ENCODE results near the gene POU6F1.
A peak's percentile ranks its signal among the peaks of the same experiment; 100 is the strongest.

Gene POU6F1

DNA sequence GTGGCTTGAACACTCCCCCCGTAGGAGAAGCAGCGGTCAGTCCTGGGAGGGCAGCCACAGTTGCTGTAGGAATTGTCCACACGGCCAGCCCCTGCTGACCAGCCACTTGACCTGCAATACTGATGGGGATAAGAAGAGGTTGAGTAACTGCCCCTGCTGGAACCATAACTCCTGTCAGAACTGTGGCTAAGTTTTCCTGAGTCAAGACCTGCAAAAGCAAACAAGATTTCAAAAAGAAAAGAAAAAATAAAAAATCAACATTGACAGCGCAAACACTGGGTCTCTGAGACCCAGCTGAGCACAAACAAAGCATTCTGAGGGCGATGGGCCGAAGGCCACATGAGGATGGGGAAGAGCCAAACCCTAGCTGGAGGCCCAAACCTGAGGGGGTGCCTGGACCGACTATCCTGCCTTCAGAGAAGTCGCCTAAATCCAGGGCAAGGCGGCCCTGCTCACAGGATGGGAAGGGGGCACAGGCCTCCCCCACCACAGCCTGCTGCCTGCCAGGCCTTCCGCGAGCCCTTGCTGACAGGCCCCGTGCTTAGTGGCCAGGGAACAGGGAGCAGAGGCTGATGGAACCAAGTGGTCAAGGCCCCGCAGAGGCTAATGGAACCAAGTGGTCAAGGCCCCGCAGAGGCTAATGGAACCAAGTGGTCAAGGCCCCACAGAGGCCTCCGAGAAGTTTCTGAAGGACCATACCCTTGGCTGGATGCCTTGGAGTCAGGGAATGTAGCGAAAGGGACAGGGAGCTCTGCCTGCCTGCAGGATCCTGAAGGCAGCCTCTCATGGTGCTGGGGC lies 19.1 kb downstream of the POU6F1 start:
- TF ChIP-seq, protein P1, sequence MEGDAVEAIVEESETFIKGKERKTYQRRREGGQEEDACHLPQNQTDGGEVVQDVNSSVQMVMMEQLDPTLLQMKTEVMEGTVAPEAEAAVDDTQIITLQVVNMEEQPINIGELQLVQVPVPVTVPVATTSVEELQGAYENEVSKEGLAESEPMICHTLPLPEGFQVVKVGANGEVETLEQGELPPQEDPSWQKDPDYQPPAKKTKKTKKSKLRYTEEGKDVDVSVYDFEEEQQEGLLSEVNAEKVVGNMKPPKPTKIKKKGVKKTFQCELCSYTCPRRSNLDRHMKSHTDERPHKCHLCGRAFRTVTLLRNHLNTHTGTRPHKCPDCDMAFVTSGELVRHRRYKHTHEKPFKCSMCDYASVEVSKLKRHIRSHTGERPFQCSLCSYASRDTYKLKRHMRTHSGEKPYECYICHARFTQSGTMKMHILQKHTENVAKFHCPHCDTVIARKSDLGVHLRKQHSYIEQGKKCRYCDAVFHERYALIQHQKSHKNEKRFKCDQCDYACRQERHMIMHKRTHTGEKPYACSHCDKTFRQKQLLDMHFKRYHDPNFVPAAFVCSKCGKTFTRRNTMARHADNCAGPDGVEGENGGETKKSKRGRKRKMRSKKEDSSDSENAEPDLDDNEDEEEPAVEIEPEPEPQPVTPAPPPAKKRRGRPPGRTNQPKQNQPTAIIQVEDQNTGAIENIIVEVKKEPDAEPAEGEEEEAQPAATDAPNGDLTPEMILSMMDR (IDR thresholded peaks at IDR 0.05): no peak
- no peak for TF ChIP-seq ZFX (IDR thresholded peaks at IDR 0.05; ENCODE audit: borderline replicate concordance)
- peak overlapping the region; percentile 13; the same call in 1 of the 2 replicates for H3K27ac ChIP-seq

DNA sequence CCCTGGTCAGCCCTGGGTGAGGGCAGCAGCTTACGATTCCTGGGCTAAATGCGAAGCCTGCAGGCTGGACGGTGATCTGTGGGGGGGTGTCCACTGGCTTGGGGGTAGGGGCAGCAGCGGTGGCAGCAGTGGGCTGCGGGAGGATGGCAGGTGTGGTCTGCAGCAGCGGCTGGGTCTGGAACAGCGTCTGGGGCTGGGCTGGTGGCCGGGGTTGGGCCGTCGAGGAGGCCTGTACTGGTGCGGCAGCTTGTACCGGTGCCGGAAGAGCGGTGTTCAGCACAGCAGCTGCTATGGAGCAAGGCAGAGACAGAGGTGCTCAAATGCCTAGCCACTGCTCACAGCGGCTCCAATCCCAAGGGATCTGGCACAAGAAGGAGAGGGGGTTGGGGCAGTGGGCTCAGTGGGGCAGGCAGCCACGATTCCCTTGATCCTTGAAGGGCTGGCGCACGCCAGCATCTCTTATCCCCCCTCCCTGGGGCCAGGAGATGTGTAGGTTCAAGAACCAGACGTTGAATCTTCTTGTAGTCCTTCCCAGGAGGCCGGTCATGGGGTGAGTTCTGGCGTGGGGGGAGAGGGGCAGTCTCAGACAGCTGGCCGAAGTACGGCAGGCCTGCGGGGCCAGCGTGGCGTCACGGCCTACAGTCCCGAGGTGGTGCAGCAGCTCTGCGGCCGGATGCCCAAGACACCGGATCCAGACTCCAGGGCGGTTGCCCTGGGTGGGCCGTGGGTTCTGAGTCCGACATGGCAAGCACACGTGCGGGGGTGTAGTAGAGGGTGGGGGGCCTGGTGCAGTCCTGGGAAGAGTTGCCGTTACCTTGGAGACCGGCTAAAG lies 19.9 kb downstream of the POU6F1 start:
- H3K27ac ChIP-seq: peak overlapping the region; percentile 13; the same call in 1 of the 2 replicates
- no peak for TF ChIP-seq ZFX (IDR thresholded peaks at IDR 0.05; ENCODE audit: borderline replicate concordance)
- TF ChIP-seq, protein P1 (IDR thresholded peaks at IDR 0.05): no peak

DNA sequence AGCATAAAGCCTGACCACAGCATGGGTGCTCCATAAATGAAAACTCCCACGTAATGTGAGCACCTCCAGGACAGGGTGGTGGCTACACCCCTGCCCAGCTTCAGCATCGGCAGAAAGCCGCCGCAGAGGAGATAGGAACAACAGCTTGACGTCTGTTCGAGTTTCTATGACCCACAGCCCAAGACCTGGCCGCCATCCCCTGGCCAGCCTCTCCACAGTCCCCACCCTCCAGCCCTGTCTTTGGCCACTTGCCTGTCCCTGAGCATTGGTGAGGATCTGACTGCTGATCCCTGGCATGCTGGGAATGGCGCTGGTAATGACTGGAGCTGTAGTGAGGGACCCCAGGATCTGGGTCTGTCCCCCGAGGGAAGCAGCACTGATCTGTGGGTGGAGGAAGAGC lies 21.3 kb downstream of the POU6F1 start:
- H3K27ac ChIP-seq: no peak overlapping the region
- TF ChIP-seq, protein P1 (IDR thresholded peaks at IDR 0.05): no peak
- TF ChIP-seq ZFX (IDR thresholded peaks at IDR 0.05; ENCODE audit: borderline replicate concordance): no peak

DNA sequence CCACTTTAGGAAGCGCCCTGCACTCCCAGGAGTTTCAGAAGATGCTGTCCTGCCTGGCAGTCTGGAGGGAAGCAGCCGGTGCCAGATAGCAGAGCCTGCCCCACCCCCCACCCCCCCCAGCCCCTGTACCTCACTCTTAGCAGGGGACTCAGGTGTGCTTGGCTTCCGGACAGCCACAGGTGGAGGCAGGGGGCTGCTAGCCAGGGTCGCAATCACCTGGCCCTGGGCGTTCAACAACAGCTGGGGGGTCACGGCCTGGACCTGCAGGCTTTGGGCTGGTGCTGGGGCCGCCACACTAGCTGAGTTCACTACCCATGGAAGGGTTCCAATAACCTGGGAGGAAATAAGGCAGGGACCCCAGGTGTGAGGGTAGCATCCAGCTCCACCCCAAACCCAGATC lies 22.0 kb downstream of the POU6F1 start:
- TF ChIP-seq, protein P1 (IDR thresholded peaks at IDR 0.05): no peak
- no peak for TF ChIP-seq ZFX (IDR thresholded peaks at IDR 0.05; ENCODE audit: borderline replicate concordance)
- no peak overlapping the region for H3K27ac ChIP-seq

- TF ChIP-seq ZFX (IDR thresholded peaks at IDR 0.05; ENCODE audit: borderline replicate concordance): no peak
- TF ChIP-seq, protein P1 (IDR thresholded peaks at IDR 0.05): no peak
- H3K27ac ChIP-seq: 0 out of 2 replicates have a peak overlapping the region, but pooled peaks have one; percentile 6
Observed at GRCh38 chr12:51192284-51192671, 25.6 kb downstream of the POU6F1 start.

- 0 out of 2 replicates have a peak overlapping the region, but pooled peaks have one; percentile 6 for H3K27ac ChIP-seq
- TF ChIP-seq ZFX (IDR thresholded peaks at IDR 0.05; ENCODE audit: borderline replicate concordance): no peak
- TF ChIP-seq, protein P1 (IDR thresholded peaks at IDR 0.05): no peak
Observed at GRCh38 chr12:51191516-51192283, 26.2 kb downstream of the POU6F1 start.

Measured in 22Rv1 (cell line).